H9 (cell line): ENCODE data around the gene EPHA1. TPM values are rescaled to one million over a fixed set of nuclear protein-coding genes. Genes with fewer than 3 reads are reported as not detected.

Experiments used
- DNase-seq: peaks from one replicate; pipeline ENCODE4 v3.0.0-alpha.2; 2017
- H2AFZ ChIP-seq: one replicate; pipeline ENCODE4 v1.6.1; 2013; ENCODE audit warnings: mild to moderate bottlenecking, low read length, control low read depth, moderate library complexity
- H2AK5ac ChIP-seq: 2 replicates; pipeline ENCODE4 v1.6.1; 2013; ENCODE audit warnings: low read length, control low read depth, mixed read lengths; ENCODE audit not compliant: insufficient read length
- H2BK120ac ChIP-seq: one replicate; pipeline ENCODE4 v1.6.1; 2013; ENCODE audit warnings: low read depth, mild to moderate bottlenecking, low read length, control low read depth, inconsistent platforms; ENCODE audit not compliant: poor library complexity, severe bottlenecking
- H2BK12ac ChIP-seq: 2 replicates; pipeline ENCODE4 v1.6.1; 2013; ENCODE audit warnings: low read length, control low read depth, mixed read lengths, low read depth; ENCODE audit not compliant: insufficient read length
- H2BK15ac ChIP-seq: 2 replicates; pipeline ENCODE4 v1.6.1; 2013; ENCODE audit warnings: low read depth, low read length, control low read depth
- H2BK20ac ChIP-seq: one replicate; pipeline ENCODE4 v1.6.1; 2013; ENCODE audit warnings: low read depth, mild to moderate bottlenecking, low read length, control low read depth, inconsistent platforms; ENCODE audit not compliant: poor library complexity, severe bottlenecking
- H2BK5ac ChIP-seq: 2 replicates; pipeline ENCODE4 v1.6.1; 2013; ENCODE audit warnings: low read length, control low read depth, mixed read lengths; ENCODE audit not compliant: insufficient read length
- H3K14ac ChIP-seq: 2 replicates; pipeline ENCODE4 v1.6.1; 2013; ENCODE audit warnings: low read length, control low read depth; ENCODE audit not compliant: insufficient read depth
- H3K18ac ChIP-seq: 2 replicates; pipeline ENCODE4 v1.6.1; 2013; ENCODE audit warnings: low read depth, mild to moderate bottlenecking, mixed read lengths, low read length, control low read depth; ENCODE audit not compliant: insufficient read length
- H3K23ac ChIP-seq: 2 replicates; pipeline ENCODE4 v1.6.1; 2013; ENCODE audit warnings: low read length, control low read depth, mixed read lengths, low read depth; ENCODE audit not compliant: insufficient read length
- H3K23me2 ChIP-seq: 2 replicates; pipeline ENCODE4 v1.6.1; 2013; ENCODE audit warnings: low read depth, mild to moderate bottlenecking, mixed read lengths, low read length, control low read depth; ENCODE audit not compliant: insufficient read length, poor library complexity, severe bottlenecking
- H3K27ac ChIP-seq: 2 replicates; pipeline ENCODE4 v1.5.1; 2013; ENCODE audit warnings: low read length, control low read depth, mixed read lengths, low read depth; ENCODE audit not compliant: insufficient read length
- H3K27me3 ChIP-seq: 2 replicates; pipeline ENCODE4 v1.6.1; 2013; ENCODE audit warnings: low read length, control low read depth, inconsistent platforms; ENCODE audit not compliant: insufficient read depth
- H3K4ac ChIP-seq: 2 replicates; pipeline ENCODE4 v1.6.1; 2013; ENCODE audit warnings: low read depth, mild to moderate bottlenecking, control low read depth, inconsistent platforms, low read length, moderate library complexity
- H3K4me1 ChIP-seq: 2 replicates; pipeline ENCODE4 v1.6.1; 2013; ENCODE audit warnings: low read length, control low read depth, inconsistent platforms; ENCODE audit not compliant: insufficient read depth
- H3K4me2 ChIP-seq: 2 replicates; pipeline ENCODE4 v1.6.1; 2013; ENCODE audit warnings: low read length, control low read depth, mixed read lengths; ENCODE audit not compliant: insufficient read length, insufficient read depth
- H3K56ac ChIP-seq: 2 replicates; pipeline ENCODE4 v1.6.1; 2013; ENCODE audit warnings: low read depth, mild to moderate bottlenecking, mixed read lengths, low read length, control low read depth; ENCODE audit not compliant: insufficient read length
- H3K79me1 ChIP-seq: 2 replicates; pipeline ENCODE4 v1.6.1; 2013; ENCODE audit warnings: low read depth, mild to moderate bottlenecking, moderate library complexity, low read length, control low read depth, inconsistent platforms; ENCODE audit not compliant: insufficient read depth, poor library complexity, severe bottlenecking
- H3K79me2 ChIP-seq: 2 replicates; pipeline ENCODE4 v1.6.1; 2013; ENCODE audit warnings: low read length, control low read depth, inconsistent platforms; ENCODE audit not compliant: insufficient read depth
- H3K9ac ChIP-seq: 2 replicates; pipeline ENCODE4 v1.6.1; 2013; ENCODE audit warnings: low read length, control low read depth, mixed read lengths; ENCODE audit not compliant: insufficient read length; ENCODE audit errors: extremely low read depth
- H3K9me3 ChIP-seq: one replicate; pipeline ENCODE4 v1.6.1; 2013; ENCODE audit warnings: low read depth, low read length, inconsistent platforms; ENCODE audit not compliant: control insufficient read depth
- H3T11ph ChIP-seq: one replicate; pipeline ENCODE4 v1.6.1; 2013; ENCODE audit warnings: mild to moderate bottlenecking, low read length, control low read depth, inconsistent platforms
- H4K20me1 ChIP-seq: one replicate; pipeline ENCODE4 v1.6.1; 2013; ENCODE audit not compliant: control insufficient read depth, insufficient read length, insufficient read depth
- H4K5ac ChIP-seq: 2 replicates; pipeline ENCODE4 v1.6.1; 2013; ENCODE audit warnings: low read depth, mild to moderate bottlenecking, mixed read lengths, low read length, control low read depth; ENCODE audit not compliant: insufficient read length
- H4K8ac ChIP-seq: replicated peaks from 2 replicates; pipeline ENCODE4 v1.6.1; 2013; ENCODE audit warnings: low read length, control low read depth, mixed read lengths, low read depth; ENCODE audit not compliant: insufficient read length
- H4K91ac ChIP-seq: 2 replicates; pipeline ENCODE4 v1.6.1; 2013; ENCODE audit warnings: low read depth, mild to moderate bottlenecking, moderate library complexity, mixed read lengths, low read length, control low read depth; ENCODE audit not compliant: insufficient read length
- H3K27ac Mint-ChIP-seq, 3 experiments: 2 replicates in 2 of 3; 3 replicates in 1 of 3; pipeline ENCODE4 v1.8.0; 2020 to 2021; ENCODE audit warnings: mixed read lengths in 3 of 3, mild to moderate bottlenecking in 1 of 3, moderate library complexity in 1 of 3
- H3K27me3 Mint-ChIP-seq: 2 replicates; pipeline ENCODE4 v1.8.0; 2021; ENCODE audit warnings: low read depth, mild to moderate bottlenecking, moderate library complexity, mixed read lengths
- H3K36me3 Mint-ChIP-seq, 3 experiments: 2 replicates in 2 of 3; 3 replicates in 1 of 3; pipeline ENCODE4 v1.8.0; 2020 to 2021; ENCODE audit warnings: low read depth in 3 of 3, mixed read lengths in 3 of 3; ENCODE audit not compliant: insufficient read depth in 1 of 3
- H3K4me1 Mint-ChIP-seq, 2 experiments: 2 replicates each; pipeline ENCODE4 v1.8.0; 2020; ENCODE audit warnings: mixed read lengths in 2 of 2
- H3K4me3 Mint-ChIP-seq, 2 experiments: 2 replicates in 1 of 2; 3 replicates in 1 of 2; pipeline ENCODE4 v1.8.0; 2020 to 2021; ENCODE audit warnings: mild to moderate bottlenecking in 2 of 2, mixed read lengths in 2 of 2, moderate library complexity in 1 of 2
- H3K9me3 Mint-ChIP-seq, 2 experiments: 2 replicates in 1 of 2; 3 replicates in 1 of 2; pipeline ENCODE4 v1.8.0; 2020; ENCODE audit warnings: mild to moderate bottlenecking in 2 of 2, mixed read lengths in 2 of 2, moderate library complexity in 1 of 2
- WGBS: extraction: QIAGEN DNeasy Blood & Tissue Kit; methylation state at CpG from one replicate; pipeline ENCODE4 v1.1.7; 2013; ENCODE audit warnings: missing lambda C conversion rate, low lambda C conversion rate, mixed read lengths; ENCODE audit not compliant: insufficient read length; ENCODE audit errors: extremely low coverage; 5-methylcytosine and 5-hydroxymethylcytosine counted together
- total RNA-seq: library from RNA; stranded (reverse); gene quantifications from 2 replicates; pipeline ENCODE4 v1.2.1, GENCODE V29; 2021
- TF ChIP-seq, protein P1 (sequence below): fragments of 200-600 bp; sonication (generic); conservative IDR thresholded peaks from 3 replicates; pipeline ENCODE4 v1.8.0; 2021; ENCODE audit warnings: antibody characterized with exemption, mild to moderate bottlenecking

Gene EPHA1
- total RNA-seq, 1 experiment from 2014 or later = 109 TPM

DNA sequence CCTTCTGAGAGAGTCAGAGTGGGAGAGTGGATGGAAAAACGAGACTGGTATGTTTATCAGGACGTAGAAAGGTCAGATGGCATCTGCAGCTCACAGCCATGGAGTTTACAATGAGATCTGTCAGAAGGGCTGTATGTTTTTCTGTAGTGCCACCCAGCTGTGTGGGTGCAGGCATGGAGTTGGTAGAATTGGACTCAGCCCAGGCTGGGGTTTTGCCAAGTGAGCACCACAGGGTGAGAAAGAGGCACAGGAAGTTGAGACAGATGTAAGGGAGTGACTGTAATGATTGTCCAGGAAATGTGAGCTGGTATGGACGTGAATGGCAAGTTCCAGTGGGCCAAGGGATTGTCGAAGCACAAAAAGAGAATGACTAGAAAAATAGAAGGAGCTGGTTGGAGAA lies 36.6 kb downstream of the EPHA1 start:
- Histone ChIP-seq H3K4me1 (peaks cover 12% of the 10 kb centered on the region), H3K18ac (no peak overlapping the region), H3T11ph (no peak overlapping the region), H3K4ac (no peak overlapping the region), H3K23me2 (no peaks in the 10 kb centered on the region), H2BK120ac (no peak overlapping the region), H4K8ac (no peak overlapping the region), H3K14ac (no peak overlapping the region), H3K4me2 (no peak overlapping the region), H3K79me1 (no peaks in the 10 kb centered on the region), H3K56ac (no peak overlapping the region), H2BK5ac (no peak overlapping the region), H2AK5ac (no peak overlapping the region), H2BK20ac (no peak overlapping the region), H3K23ac (no peak overlapping the region), H2AFZ (no peak overlapping the region), H4K5ac (no peak overlapping the region), H2BK15ac (no peak overlapping the region), H3K9ac (no peak overlapping the region), H3K27me3 (no peaks in the 10 kb centered on the region), H2BK12ac (no peak overlapping the region), H4K91ac (no peak overlapping the region), H4K20me1 (no peaks in the 10 kb centered on the region), H3K27ac (no peak overlapping the region), H3K79me2 (no peaks in the 10 kb centered on the region), H3K9me3 (no peaks in the 10 kb centered on the region)
- H3K27ac Mint-ChIP-seq = no peak overlapping the region
- TF ChIP-seq, protein P1, sequence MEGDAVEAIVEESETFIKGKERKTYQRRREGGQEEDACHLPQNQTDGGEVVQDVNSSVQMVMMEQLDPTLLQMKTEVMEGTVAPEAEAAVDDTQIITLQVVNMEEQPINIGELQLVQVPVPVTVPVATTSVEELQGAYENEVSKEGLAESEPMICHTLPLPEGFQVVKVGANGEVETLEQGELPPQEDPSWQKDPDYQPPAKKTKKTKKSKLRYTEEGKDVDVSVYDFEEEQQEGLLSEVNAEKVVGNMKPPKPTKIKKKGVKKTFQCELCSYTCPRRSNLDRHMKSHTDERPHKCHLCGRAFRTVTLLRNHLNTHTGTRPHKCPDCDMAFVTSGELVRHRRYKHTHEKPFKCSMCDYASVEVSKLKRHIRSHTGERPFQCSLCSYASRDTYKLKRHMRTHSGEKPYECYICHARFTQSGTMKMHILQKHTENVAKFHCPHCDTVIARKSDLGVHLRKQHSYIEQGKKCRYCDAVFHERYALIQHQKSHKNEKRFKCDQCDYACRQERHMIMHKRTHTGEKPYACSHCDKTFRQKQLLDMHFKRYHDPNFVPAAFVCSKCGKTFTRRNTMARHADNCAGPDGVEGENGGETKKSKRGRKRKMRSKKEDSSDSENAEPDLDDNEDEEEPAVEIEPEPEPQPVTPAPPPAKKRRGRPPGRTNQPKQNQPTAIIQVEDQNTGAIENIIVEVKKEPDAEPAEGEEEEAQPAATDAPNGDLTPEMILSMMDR = no peak
- no peak for DNase-seq
- peaks cover 2% of the 10 kb centered on the region; the same call in 1 of the 2 replicates for H3K27me3 Mint-ChIP-seq
- no peak overlapping the region for H3K4me3 Mint-ChIP-seq
- H3K36me3 Mint-ChIP-seq = no peaks in the 10 kb centered on the region
- no CpG with 5 or more reads among the region's 4 CpGs for WGBS
- no peaks in the 10 kb centered on the region for H3K9me3 Mint-ChIP-seq
- H3K4me1 Mint-ChIP-seq = peaks cover 46 to 47% of the 10 kb centered on the region in 2 experiments
